Superior temporal gyrus (tissue), 1 donor: ENCODE measurements around the gene CDC42EP2.

Experiments used
- DNase-seq: peaks from one replicate; pipeline ENCODE4 v3.0.0-alpha.2; 2016; ENCODE audit errors: extremely low spot score

Gene CDC42EP2

GRCh38 chr11:65297026-65297672 lies 17.5 kb upstream of the CDC42EP2 start:
- DNase-seq: no peak

- DNase-seq: no peak
Measured at GRCh38 chr11:65298131-65298535, 16.5 kb upstream of the CDC42EP2 start.

DNA sequence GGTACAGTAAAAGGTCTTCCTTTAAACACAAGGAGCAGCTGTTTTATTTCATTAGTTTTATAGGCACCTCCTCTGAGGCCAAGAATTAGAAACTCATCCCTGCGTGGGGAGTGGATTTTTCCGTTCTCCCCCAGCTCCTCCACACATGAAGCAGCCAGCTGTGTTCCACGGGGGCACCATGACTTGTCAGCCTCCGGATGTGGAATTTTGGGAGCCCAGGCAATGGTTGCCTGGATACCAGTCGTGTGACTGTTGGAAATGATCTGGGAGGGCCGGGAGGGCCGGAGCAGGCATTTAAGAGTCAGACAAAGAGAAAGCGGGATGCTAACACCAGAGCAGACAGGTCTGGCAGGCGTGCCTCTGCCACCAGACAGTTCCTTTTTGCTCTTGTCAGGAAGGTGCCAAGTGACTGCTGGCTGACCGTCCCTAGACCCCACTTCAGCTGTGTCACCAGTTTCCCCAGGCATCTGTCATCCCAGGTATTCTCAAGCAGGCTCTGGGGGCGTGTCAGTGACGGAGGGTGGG lies 15.9 kb upstream of the CDC42EP2 start:
- no peak for DNase-seq

- DNase-seq: peak; percentile 8
Measured at GRCh38 chr11:65300621-65301275, 13.9 kb upstream of the CDC42EP2 start.

DNA sequence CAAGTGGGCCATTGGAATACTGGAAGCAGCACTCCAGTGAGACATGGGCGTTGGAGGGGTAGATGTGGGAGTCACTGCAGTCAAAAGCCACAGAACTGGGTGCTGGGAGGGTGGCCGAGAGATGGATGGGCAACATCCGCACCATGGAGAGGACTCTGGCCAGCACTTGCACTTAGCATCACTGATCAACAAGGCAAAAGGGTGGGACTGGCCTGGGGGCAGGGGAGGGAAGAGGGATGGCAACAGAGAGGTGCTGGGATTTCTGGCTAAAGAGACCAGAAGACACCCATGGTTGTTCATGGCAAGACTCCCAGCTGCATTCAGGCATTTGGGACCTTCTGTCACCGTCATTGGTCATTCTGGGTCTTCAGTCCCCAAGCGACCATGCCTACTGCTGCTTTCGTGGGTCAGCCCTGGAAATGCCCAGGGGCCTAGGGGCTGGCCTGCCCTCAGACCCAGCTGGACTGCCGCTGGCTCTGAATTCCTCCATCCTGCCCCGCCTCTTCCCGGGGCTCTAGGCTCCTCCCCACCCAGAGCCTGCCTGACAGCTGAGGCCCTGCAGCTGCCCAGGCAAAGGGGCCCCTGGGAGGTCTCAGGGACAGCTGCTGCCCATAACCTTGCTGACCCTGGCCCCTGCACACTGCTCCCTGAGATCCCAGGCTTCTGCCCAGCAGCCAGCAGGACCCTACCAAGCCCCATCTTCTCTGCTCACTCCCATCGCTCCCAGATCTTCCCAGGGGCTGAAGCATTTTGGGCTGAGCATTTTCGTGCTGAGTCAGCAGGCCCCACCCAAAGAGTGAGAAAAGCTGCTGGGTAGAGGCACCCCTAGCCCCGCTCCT lies 13.0 kb upstream of the CDC42EP2 start:
- peak; percentile 10 for DNase-seq

DNA sequence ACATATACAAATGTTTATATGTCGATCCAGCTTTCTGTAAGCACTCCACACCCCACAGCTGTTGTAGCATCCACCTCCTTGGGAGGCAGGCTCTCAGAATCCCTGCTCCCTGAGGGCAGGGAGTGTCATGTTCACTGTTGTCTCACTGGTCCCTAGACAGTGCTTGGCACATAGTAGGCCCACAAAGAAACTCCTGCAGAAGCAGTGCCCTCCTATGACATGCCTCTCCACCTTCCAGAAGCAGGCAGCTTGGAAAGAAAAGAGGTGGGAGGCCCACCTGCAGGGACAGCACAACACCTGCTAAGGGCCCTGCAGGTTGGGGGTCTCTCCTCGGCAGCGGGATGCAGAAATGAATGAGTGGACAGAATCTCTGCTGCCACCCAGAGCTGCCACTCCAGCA lies 11.1 kb upstream of the CDC42EP2 start:
- DNase-seq: no peak

DNA sequence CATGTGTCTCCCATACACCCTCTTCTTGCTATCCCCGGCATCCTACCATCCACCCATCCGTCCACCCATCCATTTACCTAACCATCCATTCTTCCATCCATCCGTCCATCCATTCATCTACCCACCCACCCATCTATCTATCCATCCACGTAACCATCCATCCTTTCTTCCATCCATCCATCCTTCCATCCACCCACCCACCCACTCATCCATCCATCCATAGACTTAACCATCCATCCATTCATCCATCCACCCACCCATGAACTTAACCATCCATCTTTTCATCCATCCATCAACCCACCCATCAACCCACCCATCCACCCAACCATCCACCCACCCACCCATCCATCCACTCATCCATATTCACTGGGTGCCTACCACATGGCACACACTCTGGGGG lies 10.6 kb upstream of the CDC42EP2 start:
- no peak for DNase-seq

DNA sequence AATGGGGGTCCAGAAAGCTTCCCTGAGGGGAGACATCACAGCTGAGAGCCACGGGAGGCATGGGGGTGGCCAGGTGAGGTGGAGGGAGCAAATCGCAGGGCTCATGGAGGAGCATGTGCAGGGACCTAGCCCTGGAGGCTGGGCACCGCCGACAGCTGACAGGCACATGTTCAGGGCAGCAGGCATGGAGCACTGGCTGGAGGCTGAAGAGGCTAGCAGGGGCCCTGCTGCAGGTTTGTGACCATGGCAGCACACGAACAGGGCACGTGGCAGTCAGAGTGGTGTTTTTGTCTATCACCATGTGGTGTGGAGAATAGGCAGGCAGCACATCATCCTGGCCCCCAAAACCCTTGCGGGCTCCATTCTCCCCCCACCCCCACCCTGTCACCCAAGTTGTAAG lies 10.1 kb upstream of the CDC42EP2 start:
- DNase-seq: no peak

- peak; percentile 26 for DNase-seq
Measured at GRCh38 chr11:65305501-65306268, 9.0 kb upstream of the CDC42EP2 start.

DNA sequence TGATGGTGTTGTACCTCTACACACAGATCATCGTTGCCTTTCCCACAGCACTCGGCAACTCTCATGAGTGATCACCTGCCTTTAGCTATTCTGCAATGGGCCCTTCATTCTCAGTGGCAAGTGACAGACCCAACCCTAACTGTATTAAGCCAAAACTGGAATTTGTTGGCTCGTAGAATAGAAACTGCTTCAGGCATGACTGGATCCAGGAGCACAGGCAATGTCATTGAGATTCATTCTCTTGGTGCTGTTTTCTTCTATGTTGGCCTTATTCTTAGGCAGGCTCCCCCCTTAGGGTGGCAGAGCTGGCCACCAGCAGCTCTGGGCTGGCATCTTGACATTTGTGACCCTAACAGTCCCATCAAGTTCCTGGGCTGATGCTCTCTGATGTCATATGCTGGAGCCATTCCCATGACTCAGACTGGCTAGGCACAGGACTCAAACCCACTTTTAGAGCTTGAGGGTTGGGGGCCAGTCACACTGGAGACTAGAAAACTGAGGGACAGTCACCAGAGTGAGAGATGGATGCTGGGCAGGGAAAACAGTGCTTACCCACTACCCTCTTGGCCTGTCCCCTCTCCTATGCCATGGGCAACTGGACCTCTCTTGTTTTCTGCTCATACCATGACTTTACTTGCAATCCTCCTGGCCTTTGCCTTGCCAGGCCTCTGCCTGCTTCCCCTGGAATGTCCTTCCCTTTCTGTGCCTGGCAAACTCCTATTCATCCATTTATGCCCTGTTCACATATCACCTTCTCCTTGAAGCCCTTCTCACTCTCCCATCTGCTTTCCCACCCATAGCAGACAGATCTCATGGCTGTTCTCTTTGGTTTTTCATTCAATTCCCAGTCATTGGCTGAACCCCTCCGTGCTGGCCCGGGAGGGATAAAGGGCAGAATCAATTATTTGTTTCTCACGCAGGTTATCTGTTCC lies 7.1 kb upstream of the CDC42EP2 start:
- DNase-seq: no peak

DNA sequence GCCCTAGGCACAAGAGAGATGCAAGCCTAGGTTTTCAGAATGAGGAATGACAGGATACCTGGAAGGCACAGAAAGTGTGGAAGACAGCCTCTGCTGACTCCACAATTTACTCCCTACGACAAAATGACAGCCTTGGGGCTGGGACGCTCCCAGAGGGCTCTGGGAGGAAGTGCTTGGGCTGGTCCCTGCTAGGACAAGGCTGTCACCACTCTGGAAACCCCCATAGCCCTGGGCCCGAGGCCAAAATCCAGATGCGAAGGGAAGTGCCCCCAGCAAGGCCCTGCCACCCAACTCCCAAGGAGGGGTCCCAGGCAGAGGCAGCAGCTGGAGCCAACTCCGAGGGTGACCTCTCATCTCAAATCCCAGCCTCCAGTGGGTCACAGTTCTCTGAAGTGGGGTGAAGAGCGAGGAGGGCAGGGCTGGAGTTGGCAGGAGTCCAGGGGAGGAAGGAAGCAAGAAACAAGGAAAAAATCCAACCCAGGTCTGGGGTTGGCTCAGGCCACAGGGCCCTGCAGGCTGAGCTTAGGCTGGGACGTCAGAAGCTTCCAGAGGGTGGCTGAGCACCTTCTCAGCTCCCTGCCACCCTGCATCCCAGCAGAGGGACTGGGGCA lies 6.3 kb upstream of the CDC42EP2 start:
- no peak for DNase-seq

GRCh38 chr11:65309006-65309405 lies 5.7 kb upstream of the CDC42EP2 start:
- no peak for DNase-seq

DNA sequence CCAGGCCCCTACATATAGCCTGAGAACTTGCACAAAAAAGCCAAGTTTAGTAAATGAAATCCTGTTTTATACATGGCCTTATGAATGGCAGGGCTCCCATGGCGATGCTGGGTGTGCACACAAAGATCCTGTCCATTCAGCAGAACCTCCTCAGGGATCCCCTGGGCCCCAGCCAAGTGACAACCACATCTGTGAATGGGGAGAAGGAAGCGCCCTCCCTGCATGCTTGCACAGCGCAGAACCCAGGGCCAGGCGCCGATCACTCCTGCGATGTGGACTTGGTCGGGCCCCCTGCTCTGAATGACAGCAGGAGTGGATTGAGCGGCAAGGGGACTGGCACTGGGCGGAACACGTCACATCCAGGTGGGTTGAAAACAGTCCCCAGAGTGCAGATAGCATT lies 4.5 kb upstream of the CDC42EP2 start:
- DNase-seq: peak; percentile 43

GRCh38 chr11:65310736-65311135 lies 3.9 kb upstream of the CDC42EP2 start:
- DNase-seq: peak; percentile 13

DNA sequence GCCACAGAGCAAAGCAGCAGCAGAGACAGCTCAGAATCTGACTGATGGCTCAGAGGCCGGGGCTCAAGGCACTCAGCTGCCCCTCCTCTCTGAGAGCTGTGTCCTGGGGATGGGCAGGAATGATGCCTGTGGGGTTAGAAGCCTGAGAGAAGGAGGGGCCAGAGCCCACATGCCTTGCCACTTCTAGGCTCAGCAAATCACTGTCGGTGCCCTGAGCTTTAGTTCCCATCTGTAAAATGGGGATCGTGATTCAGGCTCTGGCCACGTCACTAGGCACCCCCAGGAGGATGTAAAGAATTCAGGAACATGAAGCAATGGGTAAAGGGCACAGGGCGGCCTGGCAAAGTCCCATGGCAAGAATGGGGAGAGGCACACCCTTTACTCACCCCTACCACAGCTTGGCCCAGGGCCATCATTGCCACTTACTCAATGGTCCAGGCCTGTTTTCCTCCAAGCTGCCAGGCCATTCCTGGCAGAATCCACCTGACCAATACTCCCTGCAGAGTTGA lies 3.4 kb upstream of the CDC42EP2 start:
- no peak for DNase-seq

- peak; percentile 83 for DNase-seq
Measured at GRCh38 chr11:65315204-65315865, 669 bp downstream of the CDC42EP2 start.

DNA sequence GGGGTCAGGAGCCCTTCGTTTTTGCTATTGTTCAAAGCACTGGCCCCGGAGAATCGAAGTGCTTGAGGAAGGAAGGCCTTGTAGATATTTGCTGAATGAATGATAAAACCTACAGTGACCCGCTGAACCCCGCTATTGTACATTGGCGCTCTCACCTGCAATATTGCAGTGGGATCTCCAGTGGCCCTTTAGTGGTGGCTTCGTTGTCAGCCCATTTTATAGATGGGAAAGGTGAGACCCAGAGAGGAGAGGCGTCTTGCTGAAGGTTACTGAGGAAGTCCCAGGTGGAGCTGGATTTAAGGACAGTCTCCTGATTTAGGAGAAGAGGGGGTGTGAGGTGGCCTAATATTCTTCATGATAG lies 1.2 kb downstream of the CDC42EP2 start:
- DNase-seq: no peak

DNA sequence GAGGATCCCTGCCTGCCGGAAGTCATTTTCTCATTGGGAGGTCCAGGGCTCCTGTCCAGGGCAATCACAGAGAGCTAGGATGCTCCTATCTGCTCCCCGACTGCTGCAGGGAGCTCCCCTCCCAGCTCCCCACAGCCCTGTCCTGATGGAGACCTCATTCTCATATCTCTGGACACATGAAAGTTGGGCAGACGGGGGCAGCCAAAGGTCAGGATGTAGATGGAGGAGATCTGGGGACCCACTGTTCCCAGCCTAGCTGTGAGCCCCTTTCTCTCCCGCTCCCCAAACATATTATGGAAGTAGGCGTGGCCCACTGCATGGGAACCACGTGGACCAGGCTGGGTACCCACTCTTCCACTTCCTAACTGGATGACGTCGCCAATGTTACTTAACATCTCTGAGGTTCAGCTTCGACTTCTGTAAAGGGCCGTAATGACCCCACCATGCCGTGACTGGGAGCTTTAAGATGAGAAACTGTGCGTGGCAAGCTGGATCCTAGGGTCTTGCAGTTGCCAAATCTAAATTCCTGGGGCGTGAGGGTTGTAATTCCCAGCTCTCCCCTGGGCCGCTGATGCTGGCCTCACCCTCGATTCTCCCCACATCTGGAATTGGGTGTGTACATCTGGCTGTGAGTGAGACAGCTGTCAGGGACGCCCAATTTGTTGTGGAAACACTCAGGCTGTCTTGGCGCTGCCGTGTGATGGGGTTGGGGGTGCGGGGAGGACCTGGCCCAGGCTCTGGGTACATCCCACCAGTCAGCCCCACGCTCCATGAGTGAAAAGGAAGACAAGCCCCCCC lies 1.8 kb downstream of the CDC42EP2 start:
- DNase-seq: no peak
